Esophagus (tissue), 2 donors: Measurements from ENCODE around the gene RFXANK. TPM values are rescaled to one million over a fixed set of nuclear protein-coding genes. Genes with fewer than 3 reads are reported as not detected.

Experiments
- H3K27ac ChIP-seq, 2 donors: one replicate each; pipeline ENCODE4 v1.5.1; 2013; ENCODE audit warnings: low read depth in 2 of 2, mild to moderate bottlenecking in 2 of 2, inconsistent platforms in 1 of 2, low read length in 1 of 2, moderate library complexity in 1 of 2
- H3K27me3 ChIP-seq, 2 donors: one replicate each; pipeline ENCODE4 v1.6.1; 2013; ENCODE audit warnings: low read length in 2 of 2, control low read depth in 1 of 2, mild to moderate bottlenecking in 1 of 2; ENCODE audit not compliant: insufficient read depth in 2 of 2, control insufficient read depth in 1 of 2
- H3K36me3 ChIP-seq, 2 donors: one replicate each; pipeline ENCODE4 v1.6.1; 2013; ENCODE audit warnings: low read length in 1 of 2; ENCODE audit not compliant: control insufficient read depth in 2 of 2, insufficient read depth in 2 of 2
- H3K4me1 ChIP-seq, 2 donors: one replicate each; pipeline ENCODE4 v1.6.1; 2013; ENCODE audit warnings: low read length in 1 of 2; ENCODE audit not compliant: control insufficient read depth in 2 of 2, insufficient read depth in 2 of 2
- H3K4me3 ChIP-seq, 2 donors: one replicate each; pipeline ENCODE4 v1.5.1; 2013; ENCODE audit warnings: low read length in 2 of 2, mild to moderate bottlenecking in 2 of 2, low read depth in 1 of 2, moderate library complexity in 1 of 2
- H3K9me3 ChIP-seq, 2 donors: one replicate each; pipeline ENCODE4 v1.6.1; 2013; ENCODE audit warnings: mild to moderate bottlenecking in 2 of 2, low read depth in 1 of 2, low read length in 1 of 2, moderate library complexity in 1 of 2; ENCODE audit not compliant: control insufficient read depth in 2 of 2, insufficient read depth in 1 of 2
- WGBS, 2 donors: extraction: QIAGEN DNeasy Blood & Tissue Kit; methylation state at CpG; one replicate each; pipeline ENCODE4 v1.1.7; 2013; 5-methylcytosine and 5-hydroxymethylcytosine counted together
- polyA plus RNA-seq, 2 donors: library from polyadenylated mRNA; stranded (reverse); fragments of 200-250 nt; gene quantifications; one replicate each; pipeline ENCODE4 v1.2.3, GENCODE V29; 2013
- donor health status: healthy with polysubstance abuse.
- donor health status: Bipolar disorder and iron deficiency.

RFXANK gene
- polyA plus RNA-seq, 2 donors: 73.6 to 94.1 TPM

- H3K4me1 ChIP-seq: peaks cover 0 to 3% of the 10 kb centered on the region in 2 donors
- H3K9me3 ChIP-seq: no peaks in the 10 kb centered on the region
- H3K36me3 ChIP-seq: peaks cover 9 to 12% of the 10 kb centered on the region in 2 donors
- H3K4me3 ChIP-seq: no peak overlapping the region
- 59 to 65% methylated on average over 9 of the region's 9 CpGs for WGBS, 2 donors
- H3K27ac ChIP-seq: no peak overlapping the region
- H3K27me3 ChIP-seq: no peaks in the 10 kb centered on the region
Observed at GRCh38 chr19:19185853-19186740, 6.0 kb upstream of the RFXANK start.

GRCh38 chr19:19186742-19187141, 5.3 kb upstream of the RFXANK start:
- no peak overlapping the region for H3K4me3 ChIP-seq
- H3K36me3 ChIP-seq: peaks cover 2 to 12% of the 10 kb centered on the region in 2 donors
- no peaks in the 10 kb centered on the region for H3K27me3 ChIP-seq
- H3K27ac ChIP-seq: no peak overlapping the region
- peaks cover 0 to 3% of the 10 kb centered on the region in 2 donors for H3K4me1 ChIP-seq
- H3K9me3 ChIP-seq: no peaks in the 10 kb centered on the region
- WGBS, 2 donors: 91 to 96% methylated on average over 14 of the region's 14 CpGs

- Histone ChIP-seq H3K27ac (peak overlapping the region; percentile 99 to 100), H3K9me3 (no peaks in the 10 kb centered on the region), H3K36me3 (peaks cover under 1 to 3% of the 10 kb centered on the region in 2 donors), H3K4me3 (peak overlapping the region; percentile 74 to 96), H3K27me3 (no peaks in the 10 kb centered on the region), H3K4me1 (peaks cover 2 to 7% of the 10 kb centered on the region in 2 donors)
- whole genome bisulfite sequencing, 2 donors: 0 to 1% methylated on average over 17 of the region's 17 CpGs
Observed at GRCh38 chr19:19191768-19192077, 335 bp upstream of the RFXANK start.

GRCh38 chr19:19192910-19193423, 909 bp downstream of the RFXANK start:
- no peaks in the 10 kb centered on the region for H3K9me3 ChIP-seq
- no peaks in the 10 kb centered on the region for H3K27me3 ChIP-seq
- WGBS, 2 donors: 0 to 1% methylated on average over 22 of the region's 22 CpGs
- peak overlapping the region; percentile 51 to 96 for H3K4me3 ChIP-seq
- H3K36me3 ChIP-seq: peaks cover 6 to 10% of the 10 kb centered on the region in 2 donors
- peak overlapping the region; percentile 36 to 100 for H3K27ac ChIP-seq
- peaks cover 2 to 10% of the 10 kb centered on the region in 2 donors for H3K4me1 ChIP-seq

GRCh38 chr19:19193926-19194325, 1.9 kb downstream of the RFXANK start:
- Histone ChIP-seq H3K4me3 (no peak overlapping the region), H3K36me3 (peaks cover 6 to 18% of the 10 kb centered on the region in 2 donors), H3K9me3 (no peaks in the 10 kb centered on the region), H3K27me3 (no peaks in the 10 kb centered on the region), H3K4me1 (peaks cover 2 to 10% of the 10 kb centered on the region in 2 donors), H3K27ac (peak overlapping the region; percentile 45 to 59)
- WGBS, 2 donors: 68 to 77% methylated on average over 5 of the region's 5 CpGs

GRCh38 chr19:19201697-19202630, 9.9 kb downstream of the RFXANK start:
- Histone ChIP-seq H3K4me3 (peak overlapping the region; percentile 66 to 68), H3K27ac (peak overlapping the region; percentile 74 to 83), H3K4me1 (peaks cover 0 to 11% of the 10 kb centered on the region in 2 donors), H3K36me3 (peaks cover 3 to 22% of the 10 kb centered on the region in 2 donors), H3K27me3 (no peaks in the 10 kb centered on the region), H3K9me3 (no peaks in the 10 kb centered on the region)
- 70 to 71% methylated on average over 19 of the region's 19 CpGs for WGBS, 2 donors

- 8 to 12% methylated on average over 11 of the region's 11 CpGs for WGBS, 2 donors
- H3K27ac ChIP-seq: peak overlapping the region; percentile 74 to 83
Observed at GRCh38 chr19:19202707-19203011, 10.6 kb downstream of the RFXANK start.

GRCh38 chr19:19203012-19203856, 11.2 kb downstream of the RFXANK start, which contains the start of gene NR2C2AP:
Gene NR2C2AP (minus strand): TSS chr19:19203414. CDS start chr19:19203060, 354 bp downstream.
- Histone ChIP-seq H3K36me3 (peaks cover 0 to 12% of the 10 kb centered on the region in 2 donors), H3K4me3 (peak within 1 kb of the TSS; percentile 66 to 68), H3K4me1 (peaks cover 0 to 9% of the 10 kb centered on the region in 2 donors), H3K9me3 (peaks cover 0 to 9% of the 10 kb centered on the region in 2 donors), H3K27ac (peak within 1 kb of the TSS; percentile 74 to 83), H3K27me3 (no peaks in the 10 kb centered on the region)
- WGBS, 2 donors: 7% methylated on average over 57 to 60 of the region's 60 CpGs

More at GRCh38 chr19:19202707-19203011, 10.6 kb downstream of the RFXANK start:
- Histone ChIP-seq H3K36me3 (peaks cover 0 to 15% of the 10 kb centered on the region in 2 donors), H3K4me3 (peak overlapping the region; percentile 66 to 68), H3K4me1 (peaks cover 0 to 9% of the 10 kb centered on the region in 2 donors), H3K27me3 (no peaks in the 10 kb centered on the region), H3K9me3 (peaks cover 0 to 6% of the 10 kb centered on the region in 2 donors)
